M059J (cell line): ENCODE results near the gene APOH. TPM values are rescaled to one million over a fixed set of nuclear protein-coding genes. Genes with fewer than 3 reads are reported as not detected.
"Not testable (repeated sequence)": the region's sequence is repeated elsewhere in the genome, so short reads cannot be mapped to it uniquely, and the experiment has no call there.

Experiments
- DNase-seq: peaks from one replicate; pipeline ENCODE4 v3.0.0-alpha.2; 2012; ENCODE audit warnings: low read depth
- total RNA-seq: library from RNA; depleted of rRNA; stranded (reverse); fragments of >200 nt; shearing (Covaris generic); gene quantifications from 2 replicates; pipeline ENCODE4 v1.2.3, GENCODE V29; 2014; rRNA removed

Gene APOH
- total RNA-seq, result not detected in 2 replicates

- no peak for DNase-seq
Measured at GRCh38 chr17:66228887-66229782, at the start of gene APOH. Gene APOH, minus strand, starts transcription at chr17:66229415. Its CDS starts 36 bp downstream, at chr17:66229379.

DNA sequence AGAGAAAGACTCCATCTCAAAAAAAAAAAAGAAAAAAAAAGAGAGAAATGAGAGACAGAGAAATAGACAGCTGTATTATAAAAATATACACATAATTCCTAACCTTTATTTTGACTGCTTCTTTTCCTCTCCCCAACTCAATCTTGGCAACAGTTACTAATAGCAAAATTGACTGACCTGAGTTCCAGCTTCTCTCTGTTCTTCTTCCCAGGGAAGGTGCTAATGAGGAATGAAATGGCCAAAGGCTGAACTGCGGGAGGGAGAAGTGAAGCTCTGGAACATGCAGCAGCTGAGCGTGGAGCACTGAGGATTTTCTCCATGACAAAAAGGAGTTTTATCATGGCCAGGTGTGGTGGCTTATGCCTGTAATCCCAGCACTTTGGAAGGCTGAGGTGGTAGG lies 48.0 kb upstream of the APOH start:
- no peak for DNase-seq

- DNase-seq, result peak; percentile 46
Measured at GRCh38 chr17:66276328-66276937, 47.2 kb upstream of the APOH start.

GRCh38 chr17:66275651-66276050 lies 46.4 kb upstream of the APOH start:
- DNase-seq, result peak; percentile 98

GRCh38 chr17:66273586-66273848 lies 44.3 kb upstream of the APOH start:
- DNase-seq, result no peak

DNA sequence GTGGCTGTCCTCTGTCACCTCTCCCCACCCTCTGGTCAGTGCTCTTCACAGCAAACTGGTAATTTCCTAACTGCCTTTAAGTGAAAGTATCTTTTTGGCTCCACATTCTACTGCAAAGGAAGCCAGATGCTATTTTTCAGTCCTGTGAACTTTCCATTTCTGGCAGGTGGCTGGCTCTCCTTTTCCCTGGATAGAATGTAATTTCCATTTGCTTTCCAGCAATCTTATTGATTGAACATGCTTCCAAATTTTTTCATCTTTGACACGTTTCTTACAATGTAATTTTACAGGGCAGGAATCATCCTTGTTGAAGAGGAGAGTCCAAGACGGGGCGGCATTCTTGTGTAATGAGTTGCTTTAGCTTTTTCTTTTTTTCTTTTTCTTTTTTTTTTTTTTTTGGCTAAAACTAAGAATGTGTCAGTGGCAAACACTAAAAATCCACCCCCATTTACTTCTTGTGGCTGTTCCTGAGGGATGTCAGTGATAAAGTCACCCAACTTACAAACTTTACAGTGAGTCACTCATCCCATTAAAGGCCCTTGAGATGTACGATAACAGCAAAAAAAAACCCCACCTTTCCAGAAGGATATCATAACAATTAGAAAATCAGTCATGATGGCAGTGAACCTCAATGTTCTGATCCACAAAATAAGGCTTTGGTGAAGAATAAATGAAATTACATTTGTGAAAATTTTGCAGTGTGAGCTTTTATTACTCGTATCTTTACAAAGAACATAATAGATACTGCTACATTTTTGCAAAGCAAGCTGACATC lies 43.8 kb upstream of the APOH start:
- DNase-seq, result peak; percentile 95

- DNase-seq, result no peak
Measured at GRCh38 chr17:66271512-66271911, 42.3 kb upstream of the APOH start.

GRCh38 chr17:66270106-66270505 lies 40.9 kb upstream of the APOH start:
- DNase-seq, result no peak

DNA sequence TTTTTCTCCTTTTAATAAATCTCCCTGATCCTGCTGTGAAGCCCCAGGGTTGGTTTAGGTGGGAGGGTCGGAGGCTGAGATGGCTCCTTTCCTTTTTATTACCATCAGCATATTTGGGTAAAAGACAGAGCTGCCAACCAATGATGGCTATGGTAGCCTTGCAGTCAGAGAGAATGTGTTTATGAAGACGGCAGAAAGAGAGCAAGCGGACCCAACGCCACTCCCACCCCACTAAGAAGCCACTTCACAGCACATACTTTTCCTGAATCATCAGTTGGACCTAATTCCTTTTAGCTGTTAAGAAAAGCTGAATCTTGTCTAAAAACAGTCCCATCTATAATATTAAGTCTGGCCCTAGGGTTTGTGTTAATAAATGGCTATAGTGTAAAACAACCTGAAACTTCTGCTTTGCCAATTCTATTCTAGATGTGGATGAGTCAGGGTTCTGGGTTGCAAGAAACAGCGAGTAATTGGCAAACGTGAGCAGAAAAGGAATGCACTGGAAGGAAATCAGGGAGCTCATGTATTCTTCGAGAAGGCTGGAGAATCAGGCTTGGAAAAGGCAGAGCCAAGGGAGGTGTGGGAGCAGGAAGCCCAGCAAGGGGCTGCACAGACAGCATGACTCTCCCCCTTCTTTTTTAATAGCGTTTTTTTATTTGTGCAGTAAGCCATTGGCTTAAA lies 39.2 kb upstream of the APOH start:
- peak; percentile 68 for DNase-seq

- DNase-seq, result no peak
Measured at GRCh38 chr17:66264696-66265095, 35.5 kb upstream of the APOH start.

DNA sequence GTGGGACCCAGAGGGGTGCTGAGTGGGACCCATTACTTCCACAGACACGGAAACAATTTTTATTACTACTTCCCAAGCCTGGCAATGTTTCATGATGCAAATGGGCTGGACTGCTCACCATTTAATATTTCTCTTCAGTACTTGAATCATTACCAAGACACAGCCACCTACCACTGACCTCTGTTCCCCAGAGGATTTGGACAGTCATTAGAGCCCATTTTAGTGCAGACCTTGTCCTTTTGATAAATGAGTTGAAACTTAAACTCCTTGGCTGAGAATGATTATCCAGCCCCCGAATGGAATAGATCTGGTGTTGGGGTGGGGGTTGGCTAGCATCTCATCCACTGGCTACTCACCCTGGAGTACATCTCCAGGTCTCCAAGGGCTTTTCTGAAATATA lies 33.6 kb upstream of the APOH start:
- DNase-seq, result no peak

- no peak for DNase-seq
Measured at GRCh38 chr17:66260688-66261087, 31.5 kb upstream of the APOH start.

DNA sequence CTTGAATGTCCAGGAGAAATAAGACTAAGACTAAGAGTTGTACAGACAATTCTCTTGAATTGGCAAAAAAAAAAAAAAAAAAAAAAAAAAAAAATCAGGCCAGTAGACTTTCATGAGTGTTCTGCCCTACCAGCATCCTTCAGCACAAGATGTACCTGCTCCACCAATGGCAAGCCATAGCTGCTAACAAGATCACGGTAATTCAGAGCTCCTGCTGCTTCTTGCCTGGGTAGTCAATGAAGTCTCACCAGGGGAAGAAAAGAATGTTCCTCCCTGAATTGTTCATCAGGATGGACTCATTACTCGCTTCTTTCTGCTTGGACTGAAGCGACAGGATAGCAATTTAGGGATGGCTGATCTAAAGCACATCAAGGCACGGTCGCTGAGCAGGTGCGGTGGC lies 31.1 kb upstream of the APOH start:
- no peak for DNase-seq

DNA sequence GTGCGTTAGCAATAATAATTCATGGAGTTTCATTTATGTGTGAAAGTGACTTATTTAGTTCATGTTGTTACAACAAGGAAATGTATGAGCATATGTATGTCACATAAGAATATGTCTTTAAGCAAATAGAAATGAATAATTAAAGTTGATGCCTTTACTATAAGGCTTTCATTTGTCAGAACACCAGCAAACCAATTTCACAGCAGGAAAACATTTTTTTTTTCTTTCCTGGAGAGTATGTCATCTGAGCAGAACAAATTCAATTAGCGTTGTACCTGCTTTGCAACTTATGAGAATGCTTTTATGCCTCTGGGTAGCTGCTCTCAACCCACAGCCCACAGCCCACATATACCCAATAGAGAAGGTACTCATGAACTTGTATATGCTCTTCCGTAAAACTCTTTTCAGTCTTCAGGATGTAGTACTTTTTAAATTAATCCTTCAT lies 26.3 kb upstream of the APOH start:
- DNase-seq, result no peak

DNA sequence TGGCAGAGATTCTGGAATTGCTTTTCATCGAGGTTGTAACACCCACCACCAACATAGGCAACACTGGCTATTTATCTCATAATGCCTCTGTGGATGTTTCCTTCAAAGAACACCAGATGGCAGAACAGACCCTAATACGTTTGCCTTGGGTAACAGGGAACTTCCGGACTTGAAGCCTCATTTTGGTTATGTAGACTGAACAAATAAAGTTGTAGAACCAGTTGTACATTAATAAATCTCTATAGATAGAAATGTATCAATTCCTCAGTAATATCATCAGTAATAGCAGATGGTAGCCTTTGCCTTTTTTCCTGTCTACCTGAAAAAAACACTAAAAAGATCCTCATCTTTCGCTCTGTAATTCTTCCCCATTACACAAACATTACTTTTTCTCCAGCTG lies 25.9 kb upstream of the APOH start:
- DNase-seq, result peak; percentile 78

DNA sequence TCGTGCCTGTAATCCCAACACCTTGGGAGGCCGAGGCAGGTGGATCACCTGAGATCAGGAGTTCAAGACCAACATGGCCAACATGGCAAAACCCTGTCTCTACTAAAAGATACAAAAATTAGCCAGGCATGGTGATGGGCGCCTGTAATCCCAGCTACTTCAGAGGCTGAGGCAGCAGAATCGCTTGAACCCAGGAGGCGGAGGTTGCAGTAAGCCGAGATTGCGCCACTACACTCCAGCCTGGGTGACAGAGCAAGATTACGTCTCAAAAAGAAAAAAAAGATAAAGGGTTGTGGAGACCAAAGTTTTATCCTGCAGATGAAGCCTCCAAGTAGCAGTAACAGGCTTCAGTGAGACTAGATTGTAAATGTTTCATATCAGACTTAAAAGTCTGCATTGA lies 24.2 kb upstream of the APOH start:
- DNase-seq, result not testable (repeated sequence)

GRCh38 chr17:66250686-66251085 lies 21.5 kb upstream of the APOH start:
- no peak for DNase-seq

- DNase-seq, result no peak
Measured at GRCh38 chr17:66248285-66248684, 19.1 kb upstream of the APOH start.

DNA sequence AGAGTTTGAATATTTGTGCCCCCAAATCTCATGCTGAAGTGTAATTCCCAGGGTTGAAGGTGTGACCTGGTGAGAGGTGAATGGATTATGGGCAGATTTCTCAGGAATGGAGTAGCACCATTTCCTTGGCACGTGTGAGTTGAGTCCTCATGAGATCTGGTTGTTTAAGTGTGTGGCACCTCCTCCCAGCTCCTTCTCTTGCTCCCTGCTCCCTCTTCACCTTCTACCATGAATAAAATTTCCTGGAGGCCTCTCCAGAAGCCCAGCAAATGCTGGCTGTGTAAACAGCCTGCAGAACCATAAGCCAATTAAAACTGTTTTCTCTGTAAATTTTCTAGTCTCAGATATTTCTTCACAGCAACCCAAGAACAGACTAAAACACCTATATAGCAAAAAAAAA lies 12.6 kb upstream of the APOH start:
- DNase-seq, result no peak

DNA sequence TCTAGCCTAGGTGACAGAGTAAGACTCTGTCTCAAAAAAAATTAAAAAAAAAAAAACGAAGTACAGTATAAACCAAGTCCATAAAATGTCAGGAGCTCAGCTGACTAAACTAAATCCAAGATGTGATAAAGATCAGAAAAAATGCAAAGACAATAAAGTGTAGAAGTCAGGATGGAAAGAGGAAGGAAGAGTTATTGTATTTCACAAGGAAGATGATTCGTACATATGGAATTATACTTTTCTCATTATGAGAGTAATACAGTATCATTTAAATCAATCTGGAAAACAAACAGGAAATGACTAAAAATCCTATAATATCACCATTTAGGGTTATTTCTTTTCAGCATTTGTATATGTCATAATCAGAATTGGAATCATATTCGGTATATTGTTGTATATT lies 11.4 kb upstream of the APOH start:
- DNase-seq, result peak; percentile 58

GRCh38 chr17:66240013-66240412 lies 10.8 kb upstream of the APOH start:
- DNase-seq, result no peak

DNA sequence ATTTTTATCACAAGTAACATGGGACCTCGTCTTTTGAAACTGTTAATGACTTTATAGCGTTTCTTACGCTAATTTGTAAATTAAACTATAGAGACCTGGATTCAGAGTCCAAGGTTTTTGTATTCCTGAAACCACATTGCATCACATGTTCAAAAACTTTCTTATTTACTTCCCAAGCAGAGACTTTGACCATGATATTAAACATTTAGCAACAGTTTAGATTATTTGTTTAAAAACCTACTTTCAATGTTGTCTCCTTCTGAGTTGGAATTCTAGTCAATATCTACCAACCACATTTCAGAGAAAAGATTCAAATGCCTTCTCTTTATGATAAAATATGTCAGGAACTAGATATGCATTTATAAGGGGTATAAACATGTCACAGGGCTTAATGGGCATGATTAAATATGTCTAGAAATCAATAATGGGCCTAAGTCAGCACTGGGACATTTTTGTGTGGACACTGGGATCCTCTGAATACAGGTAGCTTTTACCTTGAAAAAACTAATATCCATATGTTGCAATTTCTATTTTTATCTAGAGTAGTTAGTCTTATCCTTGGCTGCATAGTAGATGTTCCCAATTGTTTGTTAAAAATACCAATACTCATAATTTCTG lies 6.3 kb upstream of the APOH start:
- DNase-seq, result no peak
